ENCODE results near the gene ASCL5.

Gene ASCL5

DNA sequence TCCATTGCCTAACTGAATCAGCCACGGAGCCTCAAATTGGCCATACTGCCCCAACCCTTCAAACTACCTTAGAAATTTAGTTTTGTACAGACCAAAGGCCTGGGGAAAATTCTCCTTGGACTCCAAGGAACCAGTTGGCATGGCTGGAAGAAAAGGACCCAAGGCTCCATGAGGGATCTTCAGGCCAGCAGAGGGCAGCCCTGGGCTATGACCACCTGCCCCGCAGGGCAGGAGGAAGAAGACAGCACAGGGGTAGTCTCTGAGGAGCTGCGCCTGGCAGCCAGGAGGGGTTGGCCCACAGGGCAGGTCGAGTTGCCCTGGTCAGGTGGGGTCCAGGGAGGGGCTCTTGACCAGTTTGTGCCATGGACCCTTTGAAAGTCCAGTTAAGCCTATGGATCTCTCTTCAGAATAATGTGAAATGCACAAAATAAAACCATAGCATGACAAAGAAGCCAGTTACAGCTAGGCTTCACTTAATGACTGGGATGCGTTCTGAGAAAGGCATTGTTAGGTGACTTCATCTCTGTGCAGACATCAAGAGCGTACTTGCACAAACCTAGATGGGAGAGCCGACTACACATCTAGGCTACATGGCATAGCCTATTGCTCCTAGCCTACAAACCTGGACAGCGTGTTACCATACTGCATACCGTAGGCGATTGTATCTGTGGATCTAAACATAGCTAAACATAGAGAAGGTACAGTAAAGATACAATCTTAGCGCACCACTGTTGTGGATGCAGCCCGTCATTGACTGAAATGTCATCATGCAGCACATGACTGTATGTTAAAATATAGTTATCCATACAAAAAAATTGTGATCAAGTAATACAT lies 40.9 kb downstream of the ASCL5 start:
- peak in 1 of 2 donors; percentile 9 for DNase-seq (ENCODE audit: low read depth in 2 of 2)

DNA sequence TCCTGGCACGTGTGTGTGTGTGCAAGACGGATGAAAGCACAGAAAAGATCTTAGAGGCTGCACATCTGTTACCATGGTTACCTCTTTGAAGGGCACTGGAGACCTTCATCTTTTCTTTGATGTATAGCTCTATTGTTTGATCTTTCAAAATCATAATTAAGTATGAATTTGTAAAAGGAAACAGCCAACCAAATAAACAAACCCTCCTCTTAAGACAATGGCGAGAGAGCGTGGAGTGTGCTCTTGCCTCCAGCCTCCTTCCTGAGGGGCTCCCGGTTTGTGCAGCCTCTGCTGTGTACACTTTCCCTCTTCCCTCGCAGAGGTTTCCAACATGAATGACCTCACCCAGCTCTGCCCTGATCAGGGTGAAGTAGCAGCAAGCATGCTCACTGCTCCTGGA lies 42.7 kb downstream of the ASCL5 start:
- no peak for DNase-seq (ENCODE audit: low read depth in 2 of 2)

DNA sequence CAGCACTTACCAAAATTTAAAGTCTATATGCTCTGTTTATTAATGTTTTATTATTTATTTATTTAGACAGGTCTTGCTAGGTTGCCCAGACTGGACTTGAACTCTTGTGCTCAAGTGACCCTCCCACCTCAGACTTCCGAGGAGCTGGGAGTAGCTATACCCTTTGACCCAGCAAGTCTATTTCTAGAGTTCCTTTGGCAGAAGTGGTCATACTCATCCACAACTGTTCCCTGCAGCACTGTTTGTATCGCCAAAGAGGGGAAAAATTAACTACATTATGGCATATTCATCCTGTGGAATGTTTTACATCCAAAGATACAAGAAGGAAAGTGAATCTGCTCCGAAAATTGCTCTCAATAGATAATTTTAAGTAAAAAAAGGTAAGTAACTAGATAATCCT lies 43.2 kb downstream of the ASCL5 start:
- DNase-seq (ENCODE audit: low read depth in 2 of 2), result no peak

DNA sequence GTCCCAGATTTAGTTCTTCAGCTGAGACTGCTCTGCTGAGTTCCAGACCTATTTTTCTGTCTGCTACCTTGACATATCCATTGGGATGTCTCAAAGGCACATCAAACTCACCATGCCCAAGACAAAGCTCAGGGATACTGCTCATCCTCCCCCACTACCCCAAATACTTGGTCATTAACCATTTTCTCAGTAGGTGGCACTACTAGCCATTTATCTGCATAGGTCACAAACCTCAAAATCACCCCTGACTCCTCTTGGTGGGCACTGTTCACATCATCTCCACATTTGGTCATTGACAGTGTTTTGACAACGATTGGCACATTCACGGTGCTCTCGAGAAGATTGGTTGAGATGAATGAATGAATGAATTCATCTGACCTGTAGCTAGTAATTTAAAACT lies 46.8 kb downstream of the ASCL5 start:
- no peak for DNase-seq (ENCODE audit: low read depth in 2 of 2)

DNA sequence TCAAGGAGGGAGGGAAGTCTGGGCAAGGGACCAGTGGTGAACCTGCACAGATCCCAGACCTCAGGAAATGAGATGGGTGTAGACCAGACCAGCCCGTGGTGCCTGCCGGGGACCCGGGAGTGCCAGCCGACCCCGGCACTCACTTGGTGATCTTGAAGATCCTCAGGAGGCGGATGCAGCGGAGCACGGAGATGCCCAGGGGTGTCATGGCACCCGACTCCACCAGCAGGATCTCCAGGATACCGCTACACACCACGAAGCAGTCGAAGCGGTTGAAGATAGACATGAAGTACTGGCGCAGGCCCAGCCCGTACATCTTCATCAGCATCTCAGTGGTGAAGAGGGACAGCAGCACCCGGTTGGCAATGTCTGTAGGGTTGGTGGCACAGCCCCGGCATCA lies 49.2 kb downstream of the ASCL5 start:
- no peak for DNase-seq (ENCODE audit: low read depth in 2 of 2)

DNA sequence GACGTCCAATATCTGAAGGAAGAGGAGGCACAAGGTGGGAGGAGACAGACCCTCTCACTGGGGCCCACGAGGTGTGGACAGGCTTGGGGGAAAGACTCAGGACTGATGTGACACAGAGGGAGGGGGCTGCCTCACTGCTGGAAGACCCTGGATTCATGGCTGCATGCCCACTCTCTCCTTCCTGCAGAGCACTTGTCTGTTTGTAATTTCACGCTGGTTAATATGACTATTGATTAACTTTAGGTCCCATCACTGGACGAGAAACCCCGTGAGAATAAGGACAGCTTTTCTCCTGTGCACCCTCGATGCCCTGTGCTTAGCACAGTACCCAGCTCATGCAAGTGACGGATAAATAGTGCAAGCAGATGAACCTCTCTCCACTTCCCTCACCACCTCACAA lies 49.9 kb downstream of the ASCL5 start:
- no peak for DNase-seq (ENCODE audit: low read depth in 2 of 2)

DNA sequence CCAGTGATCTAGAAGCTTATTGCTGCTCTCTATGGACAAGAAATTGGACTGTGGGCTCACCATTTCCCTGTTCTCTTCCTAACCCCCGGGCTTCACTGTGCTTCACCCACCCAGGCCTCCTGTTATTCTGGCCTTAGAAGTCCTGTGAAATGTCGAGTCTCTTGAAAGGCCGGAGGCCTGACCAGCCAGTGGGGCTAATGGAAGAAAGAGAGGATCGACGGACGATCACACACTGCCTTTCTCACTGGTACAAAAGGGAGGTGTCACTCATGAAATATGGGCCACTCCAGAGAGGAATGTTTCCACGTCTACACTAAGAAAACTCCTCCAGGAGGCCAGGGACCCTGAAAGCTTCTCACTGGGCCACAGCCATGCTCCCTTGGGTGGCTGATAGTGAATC lies 50.9 kb downstream of the ASCL5 start:
- no peak for DNase-seq (ENCODE audit: low read depth in 2 of 2)

DNA sequence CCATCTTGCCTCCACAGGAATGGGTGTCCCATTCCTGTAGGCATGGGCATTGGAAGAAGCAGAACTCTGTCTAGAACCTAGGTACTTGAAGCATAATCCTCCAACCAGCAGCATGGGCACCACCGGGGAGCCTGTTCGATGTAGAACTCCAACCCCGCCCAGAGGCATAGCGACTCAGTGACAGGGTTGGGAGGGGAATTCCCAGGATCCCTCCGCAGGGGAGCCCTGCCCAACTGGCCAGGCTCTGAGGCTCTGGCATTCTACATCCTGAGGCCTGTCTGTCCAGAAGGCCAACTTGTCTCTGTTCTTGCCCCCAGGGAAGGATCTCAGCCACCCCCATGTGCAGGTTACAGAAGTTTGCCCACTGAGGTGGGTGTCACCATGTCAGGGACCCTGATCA lies 53.0 kb downstream of the ASCL5 start:
- no peak for DNase-seq (ENCODE audit: low read depth in 2 of 2)

DNA sequence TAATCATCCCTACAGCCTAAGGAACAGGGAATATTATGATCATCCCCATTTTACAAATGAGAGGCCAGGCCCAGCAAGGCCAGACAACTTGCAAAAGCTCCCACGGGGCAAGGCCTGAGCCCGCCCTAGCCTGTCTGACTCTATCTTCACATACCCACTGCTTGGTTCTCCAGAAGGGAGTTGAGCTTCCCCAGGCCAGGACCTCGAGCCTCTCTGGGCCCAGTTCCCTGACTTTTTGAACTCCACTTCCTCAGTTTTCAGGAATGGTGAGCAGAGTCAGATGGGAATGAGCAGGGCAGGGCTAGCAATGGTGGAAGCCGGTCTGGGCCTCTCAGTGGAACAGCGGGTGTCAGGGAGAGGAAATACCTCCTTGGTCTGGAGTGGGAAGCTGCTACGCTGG lies 54.1 kb downstream of the ASCL5 start:
- DNase-seq (ENCODE audit: low read depth in 2 of 2), result no peak

DNA sequence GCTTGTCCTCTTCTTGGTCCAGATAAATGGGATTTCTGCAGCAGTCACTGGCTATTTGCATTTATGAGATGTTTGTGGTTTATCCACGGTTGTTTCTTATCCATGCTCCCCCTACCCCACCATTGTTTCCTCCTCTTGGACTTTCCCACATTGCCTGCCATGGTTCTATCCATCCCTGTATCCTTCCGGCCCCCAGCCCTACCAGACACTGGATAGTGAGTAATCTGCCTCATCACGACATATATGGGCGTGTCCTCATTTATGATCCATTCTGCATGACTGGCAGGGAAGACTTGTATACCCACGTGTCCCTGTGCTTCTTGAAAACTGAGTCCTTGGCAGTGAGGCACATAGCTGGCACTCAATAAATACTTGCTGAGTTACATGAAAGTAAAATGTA lies 54.8 kb downstream of the ASCL5 start:
- no peak for DNase-seq (ENCODE audit: low read depth in 2 of 2)

DNA sequence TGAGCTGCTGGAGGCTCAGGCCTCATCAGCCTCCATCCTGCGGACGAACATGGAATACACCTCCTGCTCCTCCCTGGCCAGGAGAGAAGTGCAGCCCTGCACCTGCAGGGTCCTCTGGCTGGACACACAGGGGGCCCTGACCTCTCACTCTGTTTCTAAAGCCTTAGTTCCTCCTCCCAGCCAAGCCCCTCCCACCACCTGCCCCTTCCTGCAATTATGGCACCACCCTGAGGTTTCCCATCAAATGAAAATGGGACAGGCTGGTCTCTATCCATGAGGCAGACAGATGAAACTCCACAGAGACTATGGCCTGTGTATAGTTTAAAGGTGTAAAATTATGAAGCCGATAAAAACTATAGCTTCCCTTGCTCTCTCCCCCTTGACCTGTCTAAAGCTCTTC lies 57.3 kb downstream of the ASCL5 start:
- no peak for DNase-seq (ENCODE audit: low read depth in 2 of 2)

DNA sequence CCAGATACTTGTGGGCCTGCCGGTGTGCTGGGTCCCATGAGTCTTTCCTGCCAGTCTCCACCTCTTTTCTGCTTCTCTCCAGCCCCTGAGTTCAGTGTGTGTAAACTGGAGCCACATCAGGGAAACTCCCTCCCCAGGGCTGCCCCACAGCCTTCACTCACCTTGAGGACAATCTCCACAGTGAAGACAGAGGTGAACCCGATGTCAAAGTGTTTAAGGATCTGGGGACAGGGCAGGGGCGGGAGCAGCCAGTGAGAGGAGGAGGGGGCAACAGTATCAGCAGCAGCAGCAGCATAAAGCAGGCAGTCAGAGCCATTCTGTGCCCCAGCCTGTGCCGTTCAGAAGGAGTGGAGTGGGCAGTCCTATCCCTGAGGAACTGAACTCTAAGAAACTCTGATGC lies 58.0 kb downstream of the ASCL5 start:
- DNase-seq (ENCODE audit: low read depth in 2 of 2), result no peak

DNA sequence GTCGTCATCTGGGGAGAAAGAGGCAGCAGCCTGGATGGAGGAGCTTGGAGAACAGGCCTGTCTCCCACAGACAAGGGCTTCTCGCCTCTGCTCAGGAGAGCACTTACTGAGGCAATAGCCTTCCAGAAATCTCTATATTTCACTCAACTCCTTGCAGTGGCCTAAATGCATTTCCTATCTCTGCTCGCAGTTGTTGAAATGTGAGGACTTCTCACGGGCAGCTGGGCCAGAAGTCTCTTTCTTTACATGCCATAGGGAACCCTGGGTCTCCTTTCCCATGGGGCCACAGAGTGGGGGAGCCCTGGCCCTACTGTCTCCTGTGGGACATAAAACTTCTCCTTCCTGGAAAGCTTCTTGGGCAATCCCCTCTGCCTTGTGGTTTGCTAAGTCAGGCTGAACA lies 60.0 kb downstream of the ASCL5 start:
- DNase-seq (ENCODE audit: low read depth in 2 of 2), result no peak

DNA sequence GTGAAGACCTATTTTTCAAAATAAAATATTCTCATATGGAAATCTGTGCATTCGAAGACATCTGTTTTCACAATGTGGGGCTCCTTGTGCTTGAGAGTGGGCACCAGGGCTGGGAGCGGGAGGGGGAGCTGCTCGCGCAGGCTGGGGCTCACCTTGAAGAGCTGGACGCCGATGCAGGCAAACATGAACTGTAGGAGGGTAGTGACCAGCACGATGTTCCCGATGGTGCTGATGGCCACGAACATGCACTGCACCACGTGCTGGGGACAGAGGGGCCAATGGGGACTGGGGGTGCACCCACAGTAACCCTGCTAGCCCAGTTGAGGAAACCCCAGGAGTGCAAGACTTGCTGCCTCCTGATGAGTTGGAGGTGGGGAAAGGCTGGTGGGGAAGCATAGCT lies 61.3 kb downstream of the ASCL5 start:
- no peak for DNase-seq (ENCODE audit: low read depth in 2 of 2)

DNA sequence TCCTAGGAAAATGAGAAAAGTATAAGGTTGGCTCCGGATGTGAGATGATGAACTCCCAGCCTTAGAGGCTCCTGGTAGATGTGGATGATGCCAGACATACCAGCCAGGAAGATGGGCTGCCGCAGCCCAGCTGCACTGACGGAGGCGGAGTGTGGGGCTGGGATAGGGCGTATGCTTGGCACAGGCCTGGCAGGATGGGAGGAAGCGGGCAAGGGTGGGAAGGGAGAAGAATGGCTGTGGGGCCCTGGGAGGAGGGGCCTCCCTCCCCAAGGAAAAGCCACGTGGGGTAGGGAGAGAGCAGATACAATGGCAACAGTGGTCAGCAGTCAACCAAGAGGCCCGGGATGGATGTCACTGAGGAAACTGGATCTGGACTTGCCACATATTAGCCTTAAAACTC lies 62.2 kb downstream of the ASCL5 start:
- no peak for DNase-seq (ENCODE audit: low read depth in 2 of 2)
